HL-60 (cell line): ENCODE results near the gene MX2.

ENCODE experiments used
- DNase-seq, 2 experiments: peaks; one replicate each; pipeline ENCODE4 v3.0.0-alpha.2; 2010 to 2020; ENCODE audit warnings: low read depth in 1 of 2, low spot score in 1 of 2
- H3K27ac ChIP-seq: fragments of 250-450 bp; sonication (Bioruptor Pico); replicated peaks from 2 replicates; pipeline ENCODE4 v1.5.1; 2020; ENCODE audit warnings: mild to moderate bottlenecking, moderate library complexity
- H3K27me3 ChIP-seq: fragments of 250-450 bp; sonication (Bioruptor Pico); 2 replicates; pipeline ENCODE4 v1.5.1; 2021; ENCODE audit warnings: mild to moderate bottlenecking, moderate library complexity; ENCODE audit not compliant: insufficient read depth, poor library complexity, severe bottlenecking
- H3K4me3 ChIP-seq: replicated peaks from 2 replicates; pipeline ENCODE4 v1.5.1; 2011; ENCODE audit warnings: mild to moderate bottlenecking, control low read depth, low read length; ENCODE audit not compliant: insufficient read depth
- GABPA ChIP-seq: IDR thresholded peaks from 2 replicates; pipeline ENCODE4 v1.6.1; 2012; ENCODE audit warnings: low read depth
- POLR2AphosphoS5 ChIP-seq: IDR thresholded peaks from 2 replicates; pipeline ENCODE4 v1.6.1; 2012; ENCODE audit warnings: low read depth
- SPI1 ChIP-seq: IDR thresholded peaks from 2 replicates; pipeline ENCODE4 v1.6.1; 2012; ENCODE audit warnings: low read depth, mild to moderate bottlenecking, borderline replicate concordance
- TF ChIP-seq, protein P1 (sequence below): IDR thresholded peaks from 2 replicates; pipeline ENCODE4 v1.6.1; 2012; ENCODE audit warnings: low read depth; ENCODE audit not compliant: insufficient replicate concordance
- TF ChIP-seq, protein P2 (sequence below): IDR thresholded peaks from one replicate; pipeline ENCODE4 v1.5.1; 2011; ENCODE audit warnings: low read length, control low read depth, inconsistent platforms; ENCODE audit not compliant: insufficient read depth

Gene MX2

DNA sequence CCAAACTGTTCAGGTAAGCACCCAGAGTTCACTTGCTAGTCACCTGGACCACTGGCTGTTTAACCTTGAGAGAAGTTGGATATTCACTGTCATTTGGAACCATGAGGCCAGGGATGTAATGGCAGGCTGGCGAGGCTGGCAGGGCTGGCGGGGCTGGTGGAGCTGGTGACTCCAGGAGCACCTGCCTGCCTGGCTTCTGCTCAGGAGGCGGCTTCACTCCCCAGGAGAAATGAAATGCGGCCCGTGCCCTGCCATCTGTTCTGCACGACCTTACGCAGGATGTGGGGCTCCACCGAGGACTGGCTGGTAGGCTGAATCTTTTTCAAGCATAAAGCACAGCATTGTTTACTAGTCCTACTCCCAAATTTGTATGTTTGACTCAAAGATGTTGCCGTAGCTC lies 41.5 kb downstream of the MX2 start:
- Histone ChIP-seq H3K27ac (no peak overlapping the region), H3K27me3 (no peaks in the 10 kb centered on the region), H3K4me3 (no peak overlapping the region)
- DNase-seq: no peak
- TF ChIP-seq, protein P1, sequence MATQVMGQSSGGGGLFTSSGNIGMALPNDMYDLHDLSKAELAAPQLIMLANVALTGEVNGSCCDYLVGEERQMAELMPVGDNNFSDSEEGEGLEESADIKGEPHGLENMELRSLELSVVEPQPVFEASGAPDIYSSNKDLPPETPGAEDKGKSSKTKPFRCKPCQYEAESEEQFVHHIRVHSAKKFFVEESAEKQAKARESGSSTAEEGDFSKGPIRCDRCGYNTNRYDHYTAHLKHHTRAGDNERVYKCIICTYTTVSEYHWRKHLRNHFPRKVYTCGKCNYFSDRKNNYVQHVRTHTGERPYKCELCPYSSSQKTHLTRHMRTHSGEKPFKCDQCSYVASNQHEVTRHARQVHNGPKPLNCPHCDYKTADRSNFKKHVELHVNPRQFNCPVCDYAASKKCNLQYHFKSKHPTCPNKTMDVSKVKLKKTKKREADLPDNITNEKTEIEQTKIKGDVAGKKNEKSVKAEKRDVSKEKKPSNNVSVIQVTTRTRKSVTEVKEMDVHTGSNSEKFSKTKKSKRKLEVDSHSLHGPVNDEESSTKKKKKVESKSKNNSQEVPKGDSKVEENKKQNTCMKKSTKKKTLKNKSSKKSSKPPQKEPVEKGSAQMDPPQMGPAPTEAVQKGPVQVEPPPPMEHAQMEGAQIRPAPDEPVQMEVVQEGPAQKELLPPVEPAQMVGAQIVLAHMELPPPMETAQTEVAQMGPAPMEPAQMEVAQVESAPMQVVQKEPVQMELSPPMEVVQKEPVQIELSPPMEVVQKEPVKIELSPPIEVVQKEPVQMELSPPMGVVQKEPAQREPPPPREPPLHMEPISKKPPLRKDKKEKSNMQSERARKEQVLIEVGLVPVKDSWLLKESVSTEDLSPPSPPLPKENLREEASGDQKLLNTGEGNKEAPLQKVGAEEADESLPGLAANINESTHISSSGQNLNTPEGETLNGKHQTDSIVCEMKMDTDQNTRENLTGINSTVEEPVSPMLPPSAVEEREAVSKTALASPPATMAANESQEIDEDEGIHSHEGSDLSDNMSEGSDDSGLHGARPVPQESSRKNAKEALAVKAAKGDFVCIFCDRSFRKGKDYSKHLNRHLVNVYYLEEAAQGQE: no peak
- TF ChIP-seq SPI1 (no peak), POLR2AphosphoS5 (no peak), GABPA (no peak)
- TF ChIP-seq, protein P2, sequence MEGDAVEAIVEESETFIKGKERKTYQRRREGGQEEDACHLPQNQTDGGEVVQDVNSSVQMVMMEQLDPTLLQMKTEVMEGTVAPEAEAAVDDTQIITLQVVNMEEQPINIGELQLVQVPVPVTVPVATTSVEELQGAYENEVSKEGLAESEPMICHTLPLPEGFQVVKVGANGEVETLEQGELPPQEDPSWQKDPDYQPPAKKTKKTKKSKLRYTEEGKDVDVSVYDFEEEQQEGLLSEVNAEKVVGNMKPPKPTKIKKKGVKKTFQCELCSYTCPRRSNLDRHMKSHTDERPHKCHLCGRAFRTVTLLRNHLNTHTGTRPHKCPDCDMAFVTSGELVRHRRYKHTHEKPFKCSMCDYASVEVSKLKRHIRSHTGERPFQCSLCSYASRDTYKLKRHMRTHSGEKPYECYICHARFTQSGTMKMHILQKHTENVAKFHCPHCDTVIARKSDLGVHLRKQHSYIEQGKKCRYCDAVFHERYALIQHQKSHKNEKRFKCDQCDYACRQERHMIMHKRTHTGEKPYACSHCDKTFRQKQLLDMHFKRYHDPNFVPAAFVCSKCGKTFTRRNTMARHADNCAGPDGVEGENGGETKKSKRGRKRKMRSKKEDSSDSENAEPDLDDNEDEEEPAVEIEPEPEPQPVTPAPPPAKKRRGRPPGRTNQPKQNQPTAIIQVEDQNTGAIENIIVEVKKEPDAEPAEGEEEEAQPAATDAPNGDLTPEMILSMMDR: no peak

DNA sequence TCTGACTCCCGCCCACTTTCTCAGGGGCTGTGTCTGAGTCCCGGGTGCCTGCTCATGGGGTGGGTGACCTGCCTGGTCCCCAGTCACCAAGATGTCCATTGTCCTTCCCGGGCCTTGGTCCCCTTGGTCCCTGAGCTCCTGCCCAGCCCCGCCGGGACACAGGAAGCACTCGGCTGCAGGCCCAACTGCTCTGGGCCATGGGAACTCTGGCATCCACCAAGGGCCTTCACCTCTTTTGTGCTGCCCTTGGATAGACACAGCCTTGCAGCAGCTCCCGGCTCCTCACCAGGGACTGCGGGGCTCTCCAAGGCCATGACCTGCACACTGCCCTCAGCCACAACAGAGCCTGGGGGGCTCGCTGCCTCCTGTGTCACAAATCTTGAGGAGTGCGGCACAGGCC lies 42.1 kb downstream of the MX2 start:
- no peak for TF ChIP-seq POLR2AphosphoS5
- no peak for TF ChIP-seq GABPA
- no peak for TF ChIP-seq SPI1
- TF ChIP-seq, protein P1: no peak
- TF ChIP-seq, protein P2: no peak
- Histone ChIP-seq H3K4me3 (no peak overlapping the region), H3K27ac (no peak overlapping the region), H3K27me3 (no peaks in the 10 kb centered on the region)
- DNase-seq: no peak

DNA sequence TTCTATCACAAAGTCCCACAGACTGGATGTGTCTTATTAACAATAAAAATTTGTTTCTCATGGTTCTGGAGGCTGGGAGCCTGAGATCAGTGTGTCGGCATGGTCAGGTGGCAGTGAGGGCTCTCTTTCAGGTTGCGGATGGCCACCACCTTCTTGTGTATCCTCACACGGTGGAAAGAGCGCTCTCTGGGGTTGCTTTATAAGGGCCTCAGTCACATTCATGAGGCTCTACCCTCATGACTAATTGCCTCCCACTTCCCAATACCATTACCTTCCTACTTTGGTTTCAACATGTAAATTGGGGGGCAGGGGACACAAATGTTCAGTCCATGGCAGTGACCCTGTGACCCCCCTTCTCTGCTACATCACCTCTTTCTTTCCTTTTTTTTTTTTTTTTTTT lies 43.5 kb downstream of the MX2 start:
- no peak for DNase-seq
- Histone ChIP-seq H3K4me3 (no peak overlapping the region), H3K27ac (no peak overlapping the region), H3K27me3 (no peaks in the 10 kb centered on the region)
- TF ChIP-seq GABPA (no peak), SPI1 (no peak), POLR2AphosphoS5 (no peak)
- TF ChIP-seq, protein P1: no peak
- TF ChIP-seq, protein P2: no peak
